Stomach smooth muscle (tissue), 2 donors: Measurements from ENCODE around the gene SPG21.

Source experiments
- H3K27ac ChIP-seq: one replicate; pipeline ENCODE4 v1.7.0; 2013; ENCODE audit warnings: mild to moderate bottlenecking, low read length, inconsistent platforms
- H3K27me3 ChIP-seq, 2 donors: one replicate each; pipeline ENCODE4 v1.7.0; 2013; ENCODE audit warnings: low read length in 2 of 2; ENCODE audit not compliant: insufficient read depth in 2 of 2, control insufficient read depth in 1 of 2
- H3K36me3 ChIP-seq, 2 donors: one replicate each; pipeline ENCODE4 v1.7.0; 2013; ENCODE audit warnings: low read length in 2 of 2; ENCODE audit not compliant: control insufficient read depth in 2 of 2, insufficient read depth in 2 of 2
- H3K4me1 ChIP-seq: one replicate; pipeline ENCODE4 v1.7.0; 2013; ENCODE audit warnings: low read length; ENCODE audit not compliant: control insufficient read depth, insufficient read depth
- H3K4me3 ChIP-seq, 2 donors: one replicate each; pipeline ENCODE4 v1.7.0; 2013; ENCODE audit warnings: low read length in 2 of 2
- H3K9ac ChIP-seq, 2 donors: one replicate each; pipeline ENCODE4 v1.7.0; 2013; ENCODE audit warnings: low read length in 2 of 2, mild to moderate bottlenecking in 1 of 2
- H3K9me3 ChIP-seq, 2 donors: one replicate each; pipeline ENCODE4 v1.7.0; 2013; ENCODE audit warnings: low read length in 2 of 2; ENCODE audit not compliant: control insufficient read depth in 2 of 2
- donor health status: healthy.
- donor health status: Pancreatic carcinoma.

SPG21 gene

GRCh38 chr15:64960153-64960552 is 29.6 kb downstream of the SPG21 start:
- H3K9me3 ChIP-seq: no peaks in the 10 kb centered on the region
- no peaks in the 10 kb centered on the region for H3K4me1 ChIP-seq
- H3K27ac ChIP-seq: no peak overlapping the region
- H3K27me3 ChIP-seq: no peaks in the 10 kb centered on the region
- peaks cover 47 to 56% of the 10 kb centered on the region in 2 donors for H3K36me3 ChIP-seq
- no peak overlapping the region for H3K4me3 ChIP-seq
- H3K9ac ChIP-seq: no peak overlapping the region

DNA sequence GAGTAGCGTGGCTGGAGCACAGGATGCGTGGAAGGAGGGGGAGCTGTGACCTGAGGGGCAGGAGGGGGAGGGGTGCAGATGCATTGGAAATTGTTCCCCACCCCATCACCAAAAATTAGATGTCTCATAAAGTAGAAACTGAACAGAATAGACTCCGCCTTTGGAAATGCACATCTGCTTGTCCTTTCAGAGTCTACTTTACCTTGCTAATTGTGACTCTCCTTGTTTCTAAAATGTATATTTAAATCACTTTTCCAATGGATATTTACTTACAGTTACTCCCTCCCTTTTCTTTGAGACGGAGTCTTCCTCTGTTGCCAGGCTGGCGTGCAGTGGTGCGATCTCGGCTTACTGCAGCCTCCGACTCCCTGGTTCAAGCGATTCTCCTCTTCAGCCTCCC is 30.6 kb downstream of the SPG21 start:
- H3K4me3 ChIP-seq: no peak overlapping the region
- H3K27ac ChIP-seq: no peak overlapping the region
- H3K9ac ChIP-seq: no peak overlapping the region
- H3K4me1 ChIP-seq: no peaks in the 10 kb centered on the region
- H3K27me3 ChIP-seq: no peaks in the 10 kb centered on the region
- peaks cover 43 to 49% of the 10 kb centered on the region in 2 donors for H3K36me3 ChIP-seq
- H3K9me3 ChIP-seq: no peaks in the 10 kb centered on the region

GRCh38 chr15:64954395-64954794 is 35.3 kb downstream of the SPG21 start:
- Histone ChIP-seq H3K4me3 (no peak overlapping the region), H3K27ac (no peak overlapping the region), H3K9me3 (no peaks in the 10 kb centered on the region), H3K27me3 (no peaks in the 10 kb centered on the region), H3K4me1 (no peaks in the 10 kb centered on the region), H3K36me3 (peaks cover 10 to 19% of the 10 kb centered on the region in 2 donors), H3K9ac (no peak overlapping the region)

DNA sequence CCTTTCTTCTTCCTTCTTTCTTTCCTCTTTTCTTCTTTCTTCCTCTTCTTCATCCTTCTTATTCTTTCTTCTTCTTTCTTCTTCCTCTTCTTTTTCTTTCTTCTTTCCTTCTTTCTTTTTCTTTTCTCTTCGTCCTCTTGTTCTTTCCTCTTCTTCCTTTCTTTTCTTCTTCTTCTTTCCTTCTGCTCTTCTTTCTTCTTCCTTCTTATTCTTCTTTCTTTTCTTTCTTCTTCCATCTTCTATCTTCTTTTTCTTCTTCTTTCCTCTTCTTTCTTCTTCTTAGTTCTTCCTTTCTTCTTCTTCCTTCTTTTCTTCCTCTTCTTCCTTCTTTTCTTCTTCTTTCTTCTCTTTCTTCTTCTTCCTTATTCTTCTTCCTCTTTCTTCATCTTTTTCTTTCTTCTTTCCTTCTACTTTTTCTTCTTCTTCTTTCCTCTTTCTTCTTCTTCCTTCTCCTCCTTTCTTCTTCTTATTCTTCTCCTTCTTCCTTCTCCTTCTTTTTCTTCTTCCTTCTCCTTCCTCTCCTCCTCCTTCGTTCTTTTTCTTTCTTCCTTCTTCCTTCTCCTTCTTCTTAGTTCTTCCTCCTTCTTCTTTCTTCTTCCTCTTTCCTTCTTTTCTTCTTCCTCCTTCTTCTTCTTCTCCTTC is 37.8 kb downstream of the SPG21 start:
- Histone ChIP-seq H3K36me3 (peaks cover 10 to 11% of the 10 kb centered on the region in 2 donors), H3K9me3 (no peaks in the 10 kb centered on the region), H3K4me3 (no peak overlapping the region), H3K27ac (no peak overlapping the region), H3K9ac (no peak overlapping the region), H3K4me1 (no peaks in the 10 kb centered on the region), H3K27me3 (no peaks in the 10 kb centered on the region)

DNA sequence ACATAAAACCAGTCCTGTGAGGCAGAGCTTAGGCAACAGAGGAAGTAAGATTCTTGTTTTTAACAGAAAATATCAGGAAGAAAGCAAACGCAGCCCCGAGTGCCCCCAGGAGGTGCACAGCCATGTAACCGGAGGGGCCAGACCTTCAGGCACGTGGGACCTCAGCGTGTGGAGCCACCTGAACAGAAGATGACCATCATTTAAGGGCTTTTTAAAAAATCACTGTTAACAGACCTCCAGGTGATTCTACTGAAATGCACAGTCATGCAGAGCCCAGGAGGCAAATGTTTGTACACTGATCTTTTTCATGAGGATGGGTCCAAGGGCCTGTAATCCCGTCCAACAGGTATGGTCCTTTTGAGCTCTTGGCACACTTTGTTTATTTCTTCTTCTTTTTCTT is 38.8 kb downstream of the SPG21 start:
- H3K4me1 ChIP-seq: no peaks in the 10 kb centered on the region
- H3K36me3 ChIP-seq: peaks cover 10% of the 10 kb centered on the region in 2 donors
- no peak overlapping the region for H3K4me3 ChIP-seq
- H3K9ac ChIP-seq: no peak overlapping the region
- H3K9me3 ChIP-seq: no peaks in the 10 kb centered on the region
- no peaks in the 10 kb centered on the region for H3K27me3 ChIP-seq
- H3K27ac ChIP-seq: no peak overlapping the region

GRCh38 chr15:64949383-64950186 is 40.1 kb downstream of the SPG21 start:
- H3K36me3 ChIP-seq: peaks cover 0 to 4% of the 10 kb centered on the region in 2 donors
- no peaks in the 10 kb centered on the region for H3K4me1 ChIP-seq
- H3K27me3 ChIP-seq: no peaks in the 10 kb centered on the region
- H3K4me3 ChIP-seq: no peak overlapping the region
- H3K9me3 ChIP-seq: no peaks in the 10 kb centered on the region
- H3K9ac ChIP-seq: no peak overlapping the region
- H3K27ac ChIP-seq: no peak overlapping the region

DNA sequence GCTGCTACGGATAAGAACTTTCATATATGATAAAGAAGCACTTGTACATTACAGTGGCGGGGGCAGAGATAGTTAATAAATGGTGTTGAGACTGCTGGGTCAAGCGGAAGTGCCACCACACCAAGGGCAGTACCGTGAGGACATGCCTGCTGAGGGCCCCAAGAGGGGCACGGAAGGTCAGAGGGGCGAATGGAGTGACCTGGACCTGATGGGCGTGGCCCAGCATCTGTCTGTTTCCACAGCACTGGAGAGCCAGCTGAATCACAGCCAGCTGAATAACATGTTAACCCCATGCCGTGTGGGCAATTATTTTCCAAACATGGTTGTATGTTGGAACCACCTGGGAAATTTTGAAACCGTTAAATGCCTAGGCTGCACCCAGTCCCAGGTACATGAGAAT is 40.8 kb downstream of the SPG21 start:
- H3K27me3 ChIP-seq: no peaks in the 10 kb centered on the region
- H3K4me3 ChIP-seq: no peak overlapping the region
- peaks cover 0 to 4% of the 10 kb centered on the region in 2 donors for H3K36me3 ChIP-seq
- H3K27ac ChIP-seq: no peak overlapping the region
- no peaks in the 10 kb centered on the region for H3K4me1 ChIP-seq
- no peak overlapping the region for H3K9ac ChIP-seq
- H3K9me3 ChIP-seq: no peaks in the 10 kb centered on the region

- Histone ChIP-seq H3K36me3 (peaks cover 0 to 4% of the 10 kb centered on the region in 2 donors), H3K9ac (no peak overlapping the region)
These were observed 42.5 kb downstream of the SPG21 start for GRCh38 chr15:64947211-64947610.

GRCh38 chr15:64944961-64945360 is 44.8 kb downstream of the SPG21 start:
- H3K27ac ChIP-seq: no peak overlapping the region
- H3K36me3 ChIP-seq: peaks cover 0 to 4% of the 10 kb centered on the region in 2 donors
- no peaks in the 10 kb centered on the region for H3K9me3 ChIP-seq
- H3K27me3 ChIP-seq: no peaks in the 10 kb centered on the region
- no peak overlapping the region for H3K4me3 ChIP-seq
- no peak overlapping the region for H3K9ac ChIP-seq
- no peaks in the 10 kb centered on the region for H3K4me1 ChIP-seq

More at GRCh38 chr15:64947211-64947610, 42.5 kb downstream of the SPG21 start:
- no peaks in the 10 kb centered on the region for H3K4me1 ChIP-seq
- no peaks in the 10 kb centered on the region for H3K27me3 ChIP-seq
- H3K4me3 ChIP-seq: no peak overlapping the region
- H3K27ac ChIP-seq: no peak overlapping the region
- no peaks in the 10 kb centered on the region for H3K9me3 ChIP-seq

DNA sequence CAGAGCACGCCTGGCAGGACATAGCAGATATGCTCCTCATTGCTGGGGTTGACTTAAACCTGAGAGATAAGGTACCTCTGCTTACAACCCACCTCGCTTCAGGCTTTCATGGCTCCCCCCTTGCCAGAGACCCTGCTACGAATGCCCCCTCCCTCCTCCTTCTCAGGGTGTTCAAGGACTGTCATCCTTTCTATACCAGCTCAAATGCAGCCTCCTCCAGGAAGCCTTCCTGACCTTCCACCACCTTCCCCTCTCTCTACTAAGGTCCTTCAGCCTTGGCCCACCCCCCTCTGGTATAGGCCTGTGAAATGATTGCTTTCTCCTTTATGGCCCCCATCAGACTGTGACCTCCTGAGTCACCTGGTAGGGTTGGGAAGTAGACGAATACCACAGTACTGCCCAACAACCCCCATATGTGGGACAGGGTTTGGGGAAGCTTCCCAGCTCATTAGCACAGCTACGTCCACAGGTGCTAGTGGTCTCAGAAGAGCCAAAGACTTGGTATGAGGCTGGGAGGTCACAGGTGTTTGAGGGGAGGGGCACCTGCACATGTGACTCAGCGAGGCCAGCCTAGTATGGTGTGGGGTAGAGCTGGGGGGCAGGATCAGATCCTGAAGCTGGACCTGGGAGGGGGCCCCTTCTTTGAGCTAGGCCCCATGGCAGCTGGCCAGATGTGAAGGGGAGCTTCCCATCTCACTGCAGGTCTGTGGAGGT is 46.0 kb downstream of the SPG21 start:
- H3K27ac ChIP-seq: no peak overlapping the region
- H3K27me3 ChIP-seq: no peaks in the 10 kb centered on the region
- H3K9me3 ChIP-seq: no peaks in the 10 kb centered on the region
- no peak overlapping the region for H3K9ac ChIP-seq
- peaks cover 0 to 2% of the 10 kb centered on the region in 2 donors for H3K36me3 ChIP-seq
- no peak overlapping the region for H3K4me3 ChIP-seq
- H3K4me1 ChIP-seq: no peaks in the 10 kb centered on the region
